ENCODE measurements around the gene UPP1. TPM values are rescaled to one million over a fixed set of nuclear protein-coding genes. Genes with fewer than 3 reads are reported as not detected.
"Not testable (repeated sequence)": the region's sequence is repeated elsewhere in the genome, so short reads cannot be mapped to it uniquely, and the experiment has no call there.

The UPP1 gene
- total RNA-seq, 5 donors from 2014 or later (not counting 1 experiment from before 2014, with no cell fraction given) = 77.7 to 227 (median 177) TPM

- Mint-ChIP-seq H3K4me1 (peaks cover 46 to 49% (median 49%) of the 10 kb centered on the region in 3 donors), H3K27ac (peak overlapping the region in 1 of 2 donors; percentile 49)
- DNase-seq; H3K27me3 ChIP-seq (replicated peaks in 1 of 2; ENCODE audit: control insufficient read depth in 2 of 2, extremely low read depth in 1 of 2, insufficient read depth in 2 of 2, low read length in 1 of 2); CTCF ChIA-PET; H3K27me3 Mint-ChIP-seq; H3K36me3 ChIP-seq (ENCODE audit: control insufficient read depth in 2 of 2, extremely low read depth in 1 of 2, insufficient read depth in 1 of 2, low read length in 1 of 2); POLR2A ChIA-PET; H3K9me3 Mint-ChIP-seq; H3K4me3 Mint-ChIP-seq; H3K36me3 Mint-ChIP-seq; H3K27ac ChIP-seq (ENCODE audit: low read length); H3K9me3 ChIP-seq; ATAC-seq (replicated peaks in 1 of 4); H3K4me3 ChIP-seq (ENCODE audit: control insufficient read depth in 1 of 2, extremely low read depth in 1 of 2, low read length in 1 of 2): not testable (repeated sequence)
- peaks cover 6 to 43% of the 10 kb centered on the region in 2 experiments for H3K4me1 ChIP-seq (ENCODE audit: control insufficient read depth in 1 of 2, extremely low read depth in 1 of 2, insufficient read depth in 2 of 2, low read length in 2 of 2)
Measured at GRCh38 chr7:48082378-48082777, 6.7 kb upstream of the UPP1 start.

- Mint-ChIP-seq H3K4me3 (peak overlapping the region in 1 of 3 donors; percentile 37), H3K36me3 (no peaks in the 10 kb centered on the region), H3K9me3 (no peaks in the 10 kb centered on the region), H3K27me3 (no peaks in the 10 kb centered on the region), H3K27ac (peak overlapping the region; percentile 80 to 86), H3K4me1 (peaks cover 47 to 56% (median 56%) of the 10 kb centered on the region in 3 donors)
- 90% methylated on average over 3 of the region's 6 CpGs for WGBS (ENCODE audit: insufficient coverage)
- peak in 8 of 35 experiments; percentile 17 to 37 (median 26) for DNase-seq
- H3K4me3 ChIP-seq (ENCODE audit: control insufficient read depth in 1 of 2, extremely low read depth in 1 of 2, low read length in 1 of 2) = no peak overlapping the region
- H3K4me1 ChIP-seq (ENCODE audit: control insufficient read depth in 1 of 2, extremely low read depth in 1 of 2, insufficient read depth in 2 of 2, low read length in 2 of 2) = peaks cover 6 to 52% of the 10 kb centered on the region in 2 experiments
- ChIA-PET CTCF (interaction anchor here in 1 of 2 donors (0.9 kb wide), 1 partner anchor 78 kb away, joined by 4 read pairs; no protein-coding TSS in a partner anchor), POLR2A (no interaction called here)
- H3K36me3 ChIP-seq (ENCODE audit: control insufficient read depth in 2 of 2, extremely low read depth in 1 of 2, insufficient read depth in 1 of 2, low read length in 1 of 2) = no peaks in the 10 kb centered on the region
- ATAC-seq (replicated peaks in 1 of 4) = peak; percentile 52 to 65 (median 54)
- H3K27me3 ChIP-seq (replicated peaks in 1 of 2; ENCODE audit: control insufficient read depth in 2 of 2, extremely low read depth in 1 of 2, insufficient read depth in 2 of 2, low read length in 1 of 2) = no peaks in the 10 kb centered on the region
- H3K9me3 ChIP-seq = no peaks in the 10 kb centered on the region
- peak overlapping the region; percentile 4 for H3K27ac ChIP-seq (ENCODE audit: low read length)
Measured at GRCh38 chr7:48083114-48083830, 5.8 kb upstream of the UPP1 start.

- CTCF ChIA-PET = interaction anchor here in 1 of 2 donors (0.9 to 1.3 kb wide), 3 partner anchors 12 to 93 kb away, joined by 3 read pairs; no protein-coding TSS in a partner anchor
- Histone ChIP-seq H3K27ac (ENCODE audit: low read length) (peak overlapping the region; percentile 89), H3K9me3 (no peaks in the 10 kb centered on the region), H3K36me3 (ENCODE audit: control insufficient read depth in 2 of 2, extremely low read depth in 1 of 2, insufficient read depth in 1 of 2, low read length in 1 of 2) (no peaks in the 10 kb centered on the region), H3K4me1 (ENCODE audit: control insufficient read depth in 1 of 2, extremely low read depth in 1 of 2, insufficient read depth in 2 of 2, low read length in 2 of 2) (peaks cover 6 to 61% of the 10 kb centered on the region in 2 experiments), H3K4me3 (ENCODE audit: control insufficient read depth in 1 of 2, extremely low read depth in 1 of 2, low read length in 1 of 2) (no peak overlapping the region), H3K27me3 (replicated peaks in 1 of 2; ENCODE audit: control insufficient read depth in 2 of 2, extremely low read depth in 1 of 2, insufficient read depth in 2 of 2, low read length in 1 of 2) (no peaks in the 10 kb centered on the region)
- POLR2A ChIA-PET = interaction anchor here in 1 of 2 donors (0.8 kb wide), 1 partner anchor 11 kb away, joined by 3 read pairs; no protein-coding TSS in a partner anchor
- no peaks in the 10 kb centered on the region for H3K9me3 Mint-ChIP-seq
- H3K27ac Mint-ChIP-seq = peak overlapping the region; percentile 92 to 93
- no peaks in the 10 kb centered on the region for H3K36me3 Mint-ChIP-seq
- 56% methylated on average over 4 of the region's 9 CpGs for WGBS (ENCODE audit: insufficient coverage)
- no peaks in the 10 kb centered on the region for H3K27me3 Mint-ChIP-seq
- ATAC-seq (replicated peaks in 1 of 4) (peak in 3 of 4 experiments; percentile 20 to 49 (median 37)), DNase-seq (peak in 29 of 35 experiments; percentile 22 to 74 (median 47))
- peak overlapping the region; percentile 29 to 60 (median 46) for H3K4me3 Mint-ChIP-seq
- H3K4me1 Mint-ChIP-seq = peaks cover 47 to 64% (median 62%) of the 10 kb centered on the region in 3 donors
Measured at GRCh38 chr7:48084727-48085432, 4.2 kb upstream of the UPP1 start.

GRCh38 chr7:48085433-48085791, 3.7 kb upstream of the UPP1 start:
- peaks cover 6 to 66% of the 10 kb centered on the region in 2 experiments for H3K4me1 ChIP-seq (ENCODE audit: control insufficient read depth in 1 of 2, extremely low read depth in 1 of 2, insufficient read depth in 2 of 2, low read length in 2 of 2)
- Mint-ChIP-seq H3K9me3 (no peaks in the 10 kb centered on the region), H3K36me3 (peaks cover 3% of the 10 kb centered on the region), H3K27me3 (no peaks in the 10 kb centered on the region), H3K27ac (peak overlapping the region; percentile 92 to 93), H3K4me3 (peak overlapping the region; percentile 29 to 60 (median 46)), H3K4me1 (peaks cover 51 to 69% (median 67%) of the 10 kb centered on the region in 3 donors)
- ATAC-seq (replicated peaks in 1 of 4) (no peak), DNase-seq (no peak)
- 60% methylated on average over 1 of the region's 1 CpG for WGBS (ENCODE audit: insufficient coverage)
- POLR2A ChIA-PET = interaction anchor here in 1 of 2 donors (0.8 kb wide), 1 partner anchor 10 kb away, joined by 3 read pairs; no protein-coding TSS in a partner anchor
- CTCF ChIA-PET = interaction anchor here in 1 of 2 donors (0.9 to 1.3 kb wide), 2 partner anchors 11 to 25 kb away, joined by 3 read pairs; no protein-coding TSS in a partner anchor
- no peaks in the 10 kb centered on the region for H3K9me3 ChIP-seq
- H3K27ac ChIP-seq (ENCODE audit: low read length) = peak overlapping the region; percentile 89
- H3K4me3 ChIP-seq (ENCODE audit: control insufficient read depth in 1 of 2, extremely low read depth in 1 of 2, low read length in 1 of 2) = no peak overlapping the region
- H3K27me3 ChIP-seq (replicated peaks in 1 of 2; ENCODE audit: control insufficient read depth in 2 of 2, extremely low read depth in 1 of 2, insufficient read depth in 2 of 2, low read length in 1 of 2) = no peaks in the 10 kb centered on the region
- H3K36me3 ChIP-seq (ENCODE audit: control insufficient read depth in 2 of 2, extremely low read depth in 1 of 2, insufficient read depth in 1 of 2, low read length in 1 of 2) = no peaks in the 10 kb centered on the region

- H3K4me1 ChIP-seq (ENCODE audit: control insufficient read depth in 1 of 2, extremely low read depth in 1 of 2, insufficient read depth in 2 of 2, low read length in 2 of 2) = peaks cover 6 to 69% of the 10 kb centered on the region in 2 experiments
- Mint-ChIP-seq H3K4me1 (peaks cover 57 to 74% (median 72%) of the 10 kb centered on the region in 3 donors), H3K9me3 (no peaks in the 10 kb centered on the region), H3K27me3 (no peaks in the 10 kb centered on the region), H3K4me3 (no peak overlapping the region), H3K36me3 (peaks cover 8% of the 10 kb centered on the region), H3K27ac (peak overlapping the region; percentile 92 to 93)
- no CpG with 5 or more reads among the region's 1 CpG for WGBS (ENCODE audit: insufficient coverage)
- H3K27me3 ChIP-seq (replicated peaks in 1 of 2; ENCODE audit: control insufficient read depth in 2 of 2, extremely low read depth in 1 of 2, insufficient read depth in 2 of 2, low read length in 1 of 2) = no peaks in the 10 kb centered on the region
- DNase-seq (no peak), ATAC-seq (replicated peaks in 1 of 4) (no peak)
- H3K36me3 ChIP-seq (ENCODE audit: control insufficient read depth in 2 of 2, extremely low read depth in 1 of 2, insufficient read depth in 1 of 2, low read length in 1 of 2) = peaks cover 0 to 3% of the 10 kb centered on the region in 2 donors
- CTCF ChIA-PET = interaction anchor here in 1 of 2 donors (1.3 kb wide), 1 partner anchor 25 kb away, joined by 3 read pairs; no protein-coding TSS in a partner anchor
- no peaks in the 10 kb centered on the region for H3K9me3 ChIP-seq
- peak overlapping the region; percentile 89 for H3K27ac ChIP-seq (ENCODE audit: low read length)
- POLR2A ChIA-PET = no interaction called here
- no peak overlapping the region for H3K4me3 ChIP-seq (ENCODE audit: control insufficient read depth in 1 of 2, extremely low read depth in 1 of 2, low read length in 1 of 2)
Measured at GRCh38 chr7:48085942-48086341, 3.1 kb upstream of the UPP1 start.

- no peaks in the 10 kb centered on the region for H3K9me3 Mint-ChIP-seq
- Histone ChIP-seq H3K4me1 (ENCODE audit: control insufficient read depth in 1 of 2, extremely low read depth in 1 of 2, insufficient read depth in 2 of 2, low read length in 2 of 2) (peaks cover 6 to 79% of the 10 kb centered on the region in 2 experiments), H3K36me3 (ENCODE audit: control insufficient read depth in 2 of 2, extremely low read depth in 1 of 2, insufficient read depth in 1 of 2, low read length in 1 of 2) (peaks cover 0 to 17% of the 10 kb centered on the region in 2 donors), H3K27ac (ENCODE audit: low read length) (peak overlapping the region; percentile 89), H3K4me3 (ENCODE audit: control insufficient read depth in 1 of 2, extremely low read depth in 1 of 2, low read length in 1 of 2) (no peak overlapping the region), H3K27me3 (replicated peaks in 1 of 2; ENCODE audit: control insufficient read depth in 2 of 2, extremely low read depth in 1 of 2, insufficient read depth in 2 of 2, low read length in 1 of 2) (no peaks in the 10 kb centered on the region), H3K9me3 (no peaks in the 10 kb centered on the region)
- H3K27me3 Mint-ChIP-seq = no peaks in the 10 kb centered on the region
- whole genome bisulfite sequencing (ENCODE audit: insufficient coverage) = 54% methylated on average over 7 of the region's 7 CpGs
- ATAC-seq (replicated peaks in 1 of 4) = no peak
- POLR2A ChIA-PET = no interaction called here
- CTCF ChIA-PET = interaction anchor here in 1 of 2 donors (0.8 to 1.7 kb wide), 2 partner anchors 23 kb away, joined by 4 to 5 read pairs; no protein-coding TSS in a partner anchor
- peaks cover 22% of the 10 kb centered on the region for H3K36me3 Mint-ChIP-seq
- peak overlapping the region; percentile 45 to 52 (median 50) for H3K4me3 Mint-ChIP-seq
- peaks cover 70 to 87% (median 85%) of the 10 kb centered on the region in 3 donors for H3K4me1 Mint-ChIP-seq
- peak overlapping the region; percentile 92 to 93 for H3K27ac Mint-ChIP-seq
- peak in 2 of 35 experiments; percentile 17 to 63 for DNase-seq
Measured at GRCh38 chr7:48087349-48087748, 1.7 kb upstream of the UPP1 start.
